Calu3 (cell line): ENCODE results near the gene VPS13C. TPM values are rescaled to one million over a fixed set of nuclear protein-coding genes. Genes with fewer than 3 reads are reported as not detected.

Source experiments
- BruUV-seq: library from RNA; stranded (reverse); fragments of 400-500 nt; replicated peaks from 2 replicates; lab custom pipeline; 2021; lab: Mats Ljungman, UMichigan
- CTCF ChIA-PET: fragments of 300-600 bp; sonication (Branson Sonifier 250); formaldehyde crosslinking; loops from one replicate; lab custom pipeline; 2022; ENCODE audit warnings: antibody characterized with exemption; lab: Charles Lee
- DNase-seq: peaks from one replicate; pipeline ENCODE4 v3.0.0; 2022
- H3K27ac Mint-ChIP-seq: one replicate; pipeline ENCODE4 v1.8.0; 2022; ENCODE audit warnings: mixed read lengths; ENCODE audit not compliant: unreplicated experiment
- H3K27me3 Mint-ChIP-seq: one replicate; pipeline ENCODE4 v1.8.0; 2022; ENCODE audit warnings: mixed read lengths; ENCODE audit not compliant: unreplicated experiment
- H3K36me3 Mint-ChIP-seq: one replicate; pipeline ENCODE4 v1.8.0; 2022; ENCODE audit warnings: mild to moderate bottlenecking, moderate library complexity, mixed read lengths; ENCODE audit not compliant: insufficient read depth, unreplicated experiment
- H3K4me1 Mint-ChIP-seq: one replicate; pipeline ENCODE4 v1.8.0; 2022; ENCODE audit warnings: mild to moderate bottlenecking, low read depth, mixed read lengths; ENCODE audit not compliant: unreplicated experiment
- H3K4me3 Mint-ChIP-seq: one replicate; pipeline ENCODE4 v1.8.0; 2022; ENCODE audit warnings: mild to moderate bottlenecking, low read depth, moderate library complexity, mixed read lengths; ENCODE audit not compliant: unreplicated experiment
- H3K9me3 Mint-ChIP-seq: one replicate; pipeline ENCODE4 v1.8.0; 2022; ENCODE audit warnings: low read depth, mixed read lengths; ENCODE audit not compliant: unreplicated experiment
- intact Hi-C: fragments of 100-400 bp; cut with micrococcal nuclease; formaldehyde crosslinking; loops from one replicate; pipeline ENCODE4 v1.10.0; 2022; ENCODE audit not compliant: unreplicated experiment
- total RNA-seq: library from RNA; stranded (reverse); gene quantifications from 2 replicates; pipeline ENCODE4 v1.2.3, GENCODE V29; 2022
- TF ChIP-seq, protein P1 (sequence below): fragments of 200-600 bp; IDR thresholded peaks from one replicate; pipeline ENCODE4 v1.8.0; 2022; ENCODE audit warnings: antibody characterized with exemption; ENCODE audit not compliant: unreplicated experiment

The VPS13C gene
- total RNA-seq, 1 experiment from 2014 or later, result 99.9 TPM

DNA sequence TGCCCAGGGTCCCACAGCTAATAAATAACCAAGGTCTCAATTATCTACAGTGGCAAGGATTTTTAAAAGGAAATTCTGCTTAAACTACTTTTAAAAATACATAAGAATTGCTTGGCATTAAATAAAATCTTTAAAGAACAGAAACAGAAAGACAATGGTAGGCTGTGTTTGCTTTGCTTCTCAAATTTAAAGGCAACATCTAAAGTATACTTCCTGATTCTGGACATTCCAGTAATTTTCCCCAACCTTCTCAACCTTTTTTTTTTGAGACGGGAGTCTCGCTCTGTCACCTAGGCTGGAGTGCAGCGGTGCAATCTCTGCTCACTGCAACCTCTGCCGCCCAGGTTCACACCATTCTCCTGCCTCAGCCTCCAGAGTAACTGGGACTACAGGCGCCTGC lies 5.3 kb downstream of the VPS13C start:
- BruUV-seq, result no TSS peak
- TF ChIP-seq, protein P1, sequence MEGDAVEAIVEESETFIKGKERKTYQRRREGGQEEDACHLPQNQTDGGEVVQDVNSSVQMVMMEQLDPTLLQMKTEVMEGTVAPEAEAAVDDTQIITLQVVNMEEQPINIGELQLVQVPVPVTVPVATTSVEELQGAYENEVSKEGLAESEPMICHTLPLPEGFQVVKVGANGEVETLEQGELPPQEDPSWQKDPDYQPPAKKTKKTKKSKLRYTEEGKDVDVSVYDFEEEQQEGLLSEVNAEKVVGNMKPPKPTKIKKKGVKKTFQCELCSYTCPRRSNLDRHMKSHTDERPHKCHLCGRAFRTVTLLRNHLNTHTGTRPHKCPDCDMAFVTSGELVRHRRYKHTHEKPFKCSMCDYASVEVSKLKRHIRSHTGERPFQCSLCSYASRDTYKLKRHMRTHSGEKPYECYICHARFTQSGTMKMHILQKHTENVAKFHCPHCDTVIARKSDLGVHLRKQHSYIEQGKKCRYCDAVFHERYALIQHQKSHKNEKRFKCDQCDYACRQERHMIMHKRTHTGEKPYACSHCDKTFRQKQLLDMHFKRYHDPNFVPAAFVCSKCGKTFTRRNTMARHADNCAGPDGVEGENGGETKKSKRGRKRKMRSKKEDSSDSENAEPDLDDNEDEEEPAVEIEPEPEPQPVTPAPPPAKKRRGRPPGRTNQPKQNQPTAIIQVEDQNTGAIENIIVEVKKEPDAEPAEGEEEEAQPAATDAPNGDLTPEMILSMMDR, result no peak
- Mint-ChIP-seq H3K4me3 (peak overlapping the region; percentile 17), H3K36me3 (peaks cover 26% of the 10 kb centered on the region), H3K4me1 (peaks cover 62% of the 10 kb centered on the region), H3K27ac (peak overlapping the region; percentile 47), H3K27me3 (no peaks in the 10 kb centered on the region), H3K9me3 (no peaks in the 10 kb centered on the region)
- intact Hi-C loops, result loop anchor here (5.0 kb wide), 1 partner anchor 178 kb away; no protein-coding TSS in a partner anchor
- no peak for DNase-seq
- CTCF ChIA-PET, result no interaction called here

DNA sequence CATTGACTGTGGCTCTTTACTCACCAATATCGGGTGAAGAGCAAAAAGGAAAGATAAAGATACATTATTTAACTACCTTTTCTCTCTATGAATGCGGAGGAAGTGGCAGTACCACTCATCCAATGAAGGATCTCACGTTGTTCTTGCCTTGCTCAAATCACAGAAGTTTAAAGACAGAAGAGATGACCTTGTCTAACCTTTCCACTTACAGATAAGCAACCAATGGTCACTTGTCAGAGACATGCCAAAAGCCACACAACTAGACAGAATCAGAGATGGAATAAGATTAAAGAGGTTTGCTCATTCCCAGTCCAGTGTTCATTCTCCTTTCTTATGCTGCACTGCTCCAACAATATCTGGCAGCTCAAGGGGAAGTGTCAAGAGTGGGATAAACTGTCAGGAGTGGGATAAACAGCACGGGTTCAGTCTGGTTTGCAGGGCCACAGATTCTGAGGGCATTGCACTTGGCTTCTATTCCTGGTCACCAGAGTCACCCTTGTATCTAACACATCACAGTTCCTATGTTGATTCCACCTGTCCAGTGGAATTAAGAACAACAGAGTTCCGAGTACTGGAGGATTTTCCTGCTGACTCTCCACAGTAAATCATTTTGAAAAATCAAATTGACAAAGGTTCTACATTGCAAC lies 6.7 kb downstream of the VPS13C start:
- intact Hi-C loops, result loop anchor here (1.0 kb wide), 1 partner anchor 254 kb away; no protein-coding TSS in a partner anchor
- peaks cover 62% of the 10 kb centered on the region for H3K4me1 Mint-ChIP-seq
- no peak overlapping the region for H3K27ac Mint-ChIP-seq
- CTCF ChIA-PET, result no interaction called here
- H3K9me3 Mint-ChIP-seq, result peaks cover 2% of the 10 kb centered on the region
- H3K27me3 Mint-ChIP-seq, result no peaks in the 10 kb centered on the region
- TF ChIP-seq, protein P1, result no peak
- no TSS peak for BruUV-seq
- peaks cover 12% of the 10 kb centered on the region for H3K36me3 Mint-ChIP-seq
- no peak for DNase-seq
- H3K4me3 Mint-ChIP-seq, result no peak overlapping the region

DNA sequence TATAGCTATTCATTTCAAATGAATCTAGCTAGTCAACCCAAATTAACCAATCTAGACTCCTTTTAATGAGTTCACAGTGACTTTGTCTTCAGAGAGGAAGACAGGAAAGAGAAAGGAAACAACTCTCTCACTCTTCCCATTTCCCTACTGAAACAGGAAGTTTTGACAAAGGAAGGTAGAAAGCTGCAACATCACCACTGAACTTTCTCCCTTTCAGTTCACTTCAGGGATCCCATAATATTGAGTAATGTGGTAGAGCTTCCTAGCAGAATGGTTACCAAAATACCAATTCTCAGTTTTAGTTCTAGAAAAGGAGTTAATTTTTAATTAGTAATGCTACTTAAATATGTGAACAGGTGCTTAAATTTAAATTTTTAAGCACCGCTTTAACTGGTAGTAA lies 7.5 kb downstream of the VPS13C start:
- no TSS peak for BruUV-seq
- Mint-ChIP-seq H3K9me3 (peaks cover 2% of the 10 kb centered on the region), H3K27me3 (no peaks in the 10 kb centered on the region), H3K27ac (no peak overlapping the region), H3K4me3 (no peak overlapping the region), H3K36me3 (peaks cover 8% of the 10 kb centered on the region), H3K4me1 (peaks cover 54% of the 10 kb centered on the region)
- CTCF ChIA-PET, result interaction anchor here (0.6 to 1.3 kb wide), 3 partner anchors 11 to 255 kb away, joined by 3 to 4 read pairs (median 3); no protein-coding TSS in a partner anchor
- TF ChIP-seq, protein P1, result no peak
- no peak for DNase-seq
- intact Hi-C loops, result loop anchor here (1.0 kb wide), 1 partner anchor 255 kb away; no protein-coding TSS in a partner anchor

DNA sequence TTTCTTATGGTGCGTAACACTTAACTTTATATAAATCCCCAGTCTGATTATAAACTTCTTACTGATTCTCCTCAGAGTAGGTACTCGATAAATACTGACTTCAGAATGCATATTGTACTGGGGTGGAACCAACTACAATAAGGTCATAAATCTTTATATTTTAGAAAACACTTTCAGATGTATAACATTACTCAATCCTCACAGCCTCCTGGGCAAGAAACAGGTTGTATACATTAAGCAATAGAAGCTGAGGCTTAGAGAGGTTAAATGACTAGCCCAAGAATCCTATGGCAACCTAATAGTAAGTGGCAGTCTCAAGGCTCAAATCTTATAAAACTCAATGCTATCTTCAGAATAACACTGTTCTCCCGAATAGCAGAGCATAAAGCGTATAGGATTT lies 9.1 kb downstream of the VPS13C start:
- DNase-seq, result no peak
- Mint-ChIP-seq H3K4me1 (peaks cover 42% of the 10 kb centered on the region), H3K9me3 (peaks cover 2% of the 10 kb centered on the region), H3K27me3 (no peaks in the 10 kb centered on the region), H3K36me3 (no peaks in the 10 kb centered on the region), H3K27ac (no peak overlapping the region), H3K4me3 (no peak overlapping the region)
- CTCF ChIA-PET, result no interaction called here
- no TSS peak for BruUV-seq
- intact Hi-C loops, result loop anchor here (2.0 kb wide), 1 partner anchor 16 kb away; no protein-coding TSS in a partner anchor
- TF ChIP-seq, protein P1, result no peak
